ENCODE results near the gene NDST1. TPM values are rescaled to one million over a fixed set of nuclear protein-coding genes. Genes with fewer than 3 reads are reported as not detected.

Gene NDST1
- polyA plus RNA-seq, 1 of the 3 experiments (the other 2 are of a cell fraction), result 29.2 TPM

DNA sequence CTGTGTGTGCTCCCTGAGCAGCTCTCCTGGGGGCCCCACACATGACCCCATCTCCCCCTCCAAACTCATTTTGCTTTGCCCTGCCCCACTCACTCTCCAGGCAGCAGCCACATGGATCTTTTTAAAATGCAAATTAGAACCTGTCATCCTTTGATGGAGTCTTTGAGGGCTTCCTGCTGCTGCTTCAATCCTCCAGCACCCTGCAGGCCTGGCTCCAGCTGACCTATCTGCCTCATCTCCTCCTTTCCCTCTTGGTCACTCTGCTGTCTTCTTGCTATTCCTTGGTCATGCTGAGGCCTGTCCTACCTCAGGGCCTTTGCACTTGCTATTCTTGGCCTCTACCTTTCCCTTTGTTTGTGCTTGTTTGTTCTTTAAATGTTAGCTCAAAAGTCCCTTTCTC, 17.9 kb downstream of the NDST1 start:
- peaks cover 5% of the 10 kb centered on the region for H3F3A ChIP-seq (replicated peaks; ENCODE audit: insufficient read depth)
- no peaks in the 10 kb centered on the region for H3K9me3 ChIP-seq
- TF ChIP-seq RFX5 (IDR thresholded peaks at IDR 0.05; ENCODE audit: low read length), result no peak
- TF ChIP-seq SMC3 (IDR thresholded peaks at IDR 0.05; ENCODE audit: low read depth, low read length), result no peak
- no peak for TF ChIP-seq NFIC (IDR thresholded peaks at IDR 0.05; ENCODE audit: borderline replicate concordance)
- no peak for TF ChIP-seq RAD21 (IDR thresholded peaks at IDR 0.05; ENCODE audit: low read length)
- no peak for TF ChIP-seq CHD2 (IDR thresholded peaks at IDR 0.05; ENCODE audit: low read length, partially characterized antibody)
- no peak for TF ChIP-seq MEF2A (IDR thresholded peaks at IDR 0.05; ENCODE audit: borderline replicate concordance, low read depth)
- TF ChIP-seq YY1 (IDR thresholded peaks at IDR 0.05; ENCODE audit: low read depth), result no peak
- TF ChIP-seq FOXM1 (IDR thresholded peaks at IDR 0.05; ENCODE audit: low read depth), result no peak
- TF ChIP-seq FOSL2 (IDR thresholded peaks at IDR 0.05; ENCODE audit: borderline replicate concordance, low read depth), result no peak
- H2AFZ ChIP-seq (ENCODE audit: low read depth), result no peak overlapping the region
- CTCF ChIA-PET, result interaction anchor here (1.2 to 6.1 kb wide), 11 partner anchors 9 to 321 kb away, joined by 3 to 83 read pairs (median 5); no protein-coding TSS in a partner anchor
- H3K79me2 ChIP-seq (ENCODE audit: insufficient read depth), result peaks cover 87% of the 10 kb centered on the region; the same call in 1 of the 2 replicates
- H3K4me1 ChIP-seq (ENCODE audit: control insufficient read depth in 1 of 2, insufficient read depth in 2 of 2, low read depth in 1 of 2, low read length in 1 of 2), result peaks cover 0 to 11% of the 10 kb centered on the region in 2 experiments; a peak in 1 of 4 replicates
- no peak overlapping the region for H3K4me2 ChIP-seq
- no peaks in the 10 kb centered on the region for H3K9me2 ChIP-seq
- no peak overlapping the region for H3K4me3 ChIP-seq (ENCODE audit: low read depth in 2 of 2, low read length in 1 of 2)
- H3K36me3 ChIP-seq (replicated peaks in 1 of 2; ENCODE audit: control insufficient read depth in 1 of 2, insufficient read depth in 2 of 2, low read length in 1 of 2), result peaks cover 13 to 36% of the 10 kb centered on the region in 2 experiments
- H3K9ac ChIP-seq, result no peak overlapping the region
- peaks cover 78% of the 10 kb centered on the region for H4K20me1 ChIP-seq (ENCODE audit: insufficient read depth)
- DNase-seq, result no peak
- H3K27me3 ChIP-seq (ENCODE audit: insufficient read depth), result no peaks in the 10 kb centered on the region
- no peak overlapping the region for H3K27ac ChIP-seq (ENCODE audit: low read depth in 2 of 2, low read length in 1 of 2)
- POLR2A ChIA-PET, result no interaction called here

DNA sequence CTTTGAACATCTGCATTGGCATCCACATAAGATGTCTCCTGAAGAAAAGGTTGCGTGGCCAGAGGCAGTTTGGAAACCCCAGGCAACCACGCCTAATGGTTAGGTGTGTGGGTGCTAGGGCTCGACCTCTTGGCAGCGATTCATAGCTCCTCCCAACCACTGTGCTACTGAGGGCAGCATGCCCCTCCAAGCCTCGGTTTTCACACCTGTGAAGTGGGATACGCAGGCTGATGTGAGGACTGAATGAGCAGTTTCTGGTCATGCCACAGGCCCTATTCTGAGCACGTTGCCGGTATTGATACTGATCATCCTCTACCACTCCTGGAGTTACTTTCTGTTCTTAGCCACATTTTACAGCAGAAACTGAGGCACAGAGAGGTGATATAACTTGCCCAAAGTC, 19.1 kb downstream of the NDST1 start:
- ChIA-PET CTCF (interaction anchor here (1.0 to 6.1 kb wide), 7 partner anchors 14 to 77 kb away, joined by 3 to 83 read pairs (median 4); no protein-coding TSS in a partner anchor), POLR2A (no interaction called here)
- Histone ChIP-seq H4K20me1 (ENCODE audit: insufficient read depth) (peaks cover 66% of the 10 kb centered on the region), H3F3A (replicated peaks; ENCODE audit: insufficient read depth) (peaks cover 5% of the 10 kb centered on the region), H3K9ac (no peak overlapping the region), H3K36me3 (replicated peaks in 1 of 2; ENCODE audit: control insufficient read depth in 1 of 2, insufficient read depth in 2 of 2, low read length in 1 of 2) (peaks cover 13 to 28% of the 10 kb centered on the region in 2 experiments), H3K27me3 (ENCODE audit: insufficient read depth) (no peaks in the 10 kb centered on the region), H3K79me2 (ENCODE audit: insufficient read depth) (peaks cover 80% of the 10 kb centered on the region), H3K4me1 (ENCODE audit: control insufficient read depth in 1 of 2, insufficient read depth in 2 of 2, low read depth in 1 of 2, low read length in 1 of 2) (peaks cover 0 to 11% of the 10 kb centered on the region in 2 experiments; a peak in 1 of 4 replicates), H3K4me3 (ENCODE audit: low read depth in 2 of 2, low read length in 1 of 2) (no peak overlapping the region), H3K9me2 (no peaks in the 10 kb centered on the region), H3K27ac (ENCODE audit: low read depth in 2 of 2, low read length in 1 of 2) (no peak overlapping the region), H3K4me2 (no peak overlapping the region), H2AFZ (ENCODE audit: low read depth) (no peak overlapping the region), H3K9me3 (no peaks in the 10 kb centered on the region)
- no peak for DNase-seq
- TF ChIP-seq, protein P1, sequence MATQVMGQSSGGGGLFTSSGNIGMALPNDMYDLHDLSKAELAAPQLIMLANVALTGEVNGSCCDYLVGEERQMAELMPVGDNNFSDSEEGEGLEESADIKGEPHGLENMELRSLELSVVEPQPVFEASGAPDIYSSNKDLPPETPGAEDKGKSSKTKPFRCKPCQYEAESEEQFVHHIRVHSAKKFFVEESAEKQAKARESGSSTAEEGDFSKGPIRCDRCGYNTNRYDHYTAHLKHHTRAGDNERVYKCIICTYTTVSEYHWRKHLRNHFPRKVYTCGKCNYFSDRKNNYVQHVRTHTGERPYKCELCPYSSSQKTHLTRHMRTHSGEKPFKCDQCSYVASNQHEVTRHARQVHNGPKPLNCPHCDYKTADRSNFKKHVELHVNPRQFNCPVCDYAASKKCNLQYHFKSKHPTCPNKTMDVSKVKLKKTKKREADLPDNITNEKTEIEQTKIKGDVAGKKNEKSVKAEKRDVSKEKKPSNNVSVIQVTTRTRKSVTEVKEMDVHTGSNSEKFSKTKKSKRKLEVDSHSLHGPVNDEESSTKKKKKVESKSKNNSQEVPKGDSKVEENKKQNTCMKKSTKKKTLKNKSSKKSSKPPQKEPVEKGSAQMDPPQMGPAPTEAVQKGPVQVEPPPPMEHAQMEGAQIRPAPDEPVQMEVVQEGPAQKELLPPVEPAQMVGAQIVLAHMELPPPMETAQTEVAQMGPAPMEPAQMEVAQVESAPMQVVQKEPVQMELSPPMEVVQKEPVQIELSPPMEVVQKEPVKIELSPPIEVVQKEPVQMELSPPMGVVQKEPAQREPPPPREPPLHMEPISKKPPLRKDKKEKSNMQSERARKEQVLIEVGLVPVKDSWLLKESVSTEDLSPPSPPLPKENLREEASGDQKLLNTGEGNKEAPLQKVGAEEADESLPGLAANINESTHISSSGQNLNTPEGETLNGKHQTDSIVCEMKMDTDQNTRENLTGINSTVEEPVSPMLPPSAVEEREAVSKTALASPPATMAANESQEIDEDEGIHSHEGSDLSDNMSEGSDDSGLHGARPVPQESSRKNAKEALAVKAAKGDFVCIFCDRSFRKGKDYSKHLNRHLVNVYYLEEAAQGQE (IDR thresholded peaks at IDR 0.05; ENCODE audit: low read depth, low read length), result no peak
- no peak for TF ChIP-seq RXRA (IDR thresholded peaks at IDR 0.05; ENCODE audit: borderline replicate concordance, low read depth)
- TF ChIP-seq GABPA (IDR thresholded peaks at IDR 0.05; ENCODE audit: low read depth), result no peak
- no peak for TF ChIP-seq RAD21 (IDR thresholded peaks at IDR 0.05; ENCODE audit: low read length)
- no peak for TF ChIP-seq YY1 (IDR thresholded peaks at IDR 0.05; ENCODE audit: low read depth)
- TF ChIP-seq TAF1 (IDR thresholded peaks at IDR 0.05; ENCODE audit: borderline replicate concordance, low read depth, low read length), result no peak
- TF ChIP-seq POLR2AphosphoS5 (IDR thresholded peaks at IDR 0.05; ENCODE audit: low read depth, low read length), result no peak
- TF ChIP-seq TEAD4 (IDR thresholded peaks at IDR 0.05; ENCODE audit: borderline replicate concordance, insufficient read depth), result no peak
- TF ChIP-seq, protein P2, sequence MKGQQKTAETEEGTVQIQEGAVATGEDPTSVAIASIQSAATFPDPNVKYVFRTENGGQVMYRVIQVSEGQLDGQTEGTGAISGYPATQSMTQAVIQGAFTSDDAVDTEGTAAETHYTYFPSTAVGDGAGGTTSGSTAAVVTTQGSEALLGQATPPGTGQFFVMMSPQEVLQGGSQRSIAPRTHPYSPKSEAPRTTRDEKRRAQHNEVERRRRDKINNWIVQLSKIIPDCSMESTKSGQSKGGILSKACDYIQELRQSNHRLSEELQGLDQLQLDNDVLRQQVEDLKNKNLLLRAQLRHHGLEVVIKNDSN (IDR thresholded peaks at IDR 0.05; ENCODE audit: borderline replicate concordance, low read depth), result no peak
- TF ChIP-seq CHD2 (IDR thresholded peaks at IDR 0.05; ENCODE audit: low read length, partially characterized antibody), result no peak
- TF ChIP-seq SMC3 (IDR thresholded peaks at IDR 0.05; ENCODE audit: low read depth, low read length), result no peak
- TF ChIP-seq, protein P3, sequence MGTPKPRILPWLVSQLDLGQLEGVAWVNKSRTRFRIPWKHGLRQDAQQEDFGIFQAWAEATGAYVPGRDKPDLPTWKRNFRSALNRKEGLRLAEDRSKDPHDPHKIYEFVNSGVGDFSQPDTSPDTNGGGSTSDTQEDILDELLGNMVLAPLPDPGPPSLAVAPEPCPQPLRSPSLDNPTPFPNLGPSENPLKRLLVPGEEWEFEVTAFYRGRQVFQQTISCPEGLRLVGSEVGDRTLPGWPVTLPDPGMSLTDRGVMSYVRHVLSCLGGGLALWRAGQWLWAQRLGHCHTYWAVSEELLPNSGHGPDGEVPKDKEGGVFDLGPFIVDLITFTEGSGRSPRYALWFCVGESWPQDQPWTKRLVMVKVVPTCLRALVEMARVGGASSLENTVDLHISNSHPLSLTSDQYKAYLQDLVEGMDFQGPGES (IDR thresholded peaks at IDR 0.05; ENCODE audit: low read depth, low read length), result no peak
- no peak for TF ChIP-seq JUND (IDR thresholded peaks at IDR 0.05)
- TF ChIP-seq FOXM1 (IDR thresholded peaks at IDR 0.05; ENCODE audit: low read depth), result no peak
- no peak for TF ChIP-seq EZH2phosphoT487 (IDR thresholded peaks at IDR 0.05; ENCODE audit: borderline replicate concordance, low read depth)
- 98% methylated on average over 8 of the region's 8 CpGs for WGBS (ENCODE audit: low lambda C conversion rate)
